ENCODE results near the gene VSIG8.
A peak's percentile ranks its signal among the peaks of the same experiment; 100 is the strongest.

The VSIG8 gene

DNA sequence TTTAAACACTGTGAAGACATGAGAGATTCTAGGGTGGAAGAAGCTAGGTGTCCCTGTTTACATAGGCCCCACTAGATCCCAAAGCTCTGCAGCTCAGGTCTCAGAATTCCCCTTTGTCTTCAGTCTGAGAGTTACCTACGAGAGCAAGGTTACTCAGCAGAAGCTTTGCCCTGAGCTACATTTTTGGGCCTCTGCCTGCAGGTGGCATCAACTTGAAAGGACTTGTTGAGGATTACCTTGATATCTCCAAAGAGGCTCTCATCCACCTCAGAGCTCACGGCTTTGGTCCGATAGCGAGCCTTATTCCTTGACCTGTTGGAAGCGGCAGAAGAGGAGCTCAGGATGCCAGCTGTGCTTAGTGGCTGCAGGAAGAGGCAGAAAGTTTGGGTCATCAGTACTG, 30.5 kb upstream of the VSIG8 start:
- no peak overlapping the region for H3K9ac ChIP-seq (ENCODE audit: insufficient read length, low read depth)
- no peaks in the 10 kb centered on the region for H3K36me3 ChIP-seq (ENCODE audit: insufficient read depth, insufficient read length, low read length)
- no peak for DNase-seq (ENCODE audit: low read depth, low spot score)
- H3K4me3 ChIP-seq (ENCODE audit: insufficient read length, low read depth): no peak overlapping the region
- no peaks in the 10 kb centered on the region for H3K9me3 ChIP-seq (ENCODE audit: insufficient read depth, low read length)
- no peaks in the 10 kb centered on the region for H3K27me3 ChIP-seq (ENCODE audit: insufficient read depth, insufficient read length)
- TF ChIP-seq SUZ12 (IDR thresholded peaks at IDR 0.05; ENCODE audit: extremely low read depth, insufficient read depth, insufficient read length): no peak
- no peak for TF ChIP-seq ZNF274 (IDR thresholded peaks at IDR 0.05; ENCODE audit: low read depth, low read length)
- TF ChIP-seq YY1 (IDR thresholded peaks at IDR 0.05; ENCODE audit: insufficient read depth, insufficient read length): no peak
- no peaks in the 10 kb centered on the region for H3K4me1 ChIP-seq (ENCODE audit: insufficient read depth, insufficient read length)

DNA sequence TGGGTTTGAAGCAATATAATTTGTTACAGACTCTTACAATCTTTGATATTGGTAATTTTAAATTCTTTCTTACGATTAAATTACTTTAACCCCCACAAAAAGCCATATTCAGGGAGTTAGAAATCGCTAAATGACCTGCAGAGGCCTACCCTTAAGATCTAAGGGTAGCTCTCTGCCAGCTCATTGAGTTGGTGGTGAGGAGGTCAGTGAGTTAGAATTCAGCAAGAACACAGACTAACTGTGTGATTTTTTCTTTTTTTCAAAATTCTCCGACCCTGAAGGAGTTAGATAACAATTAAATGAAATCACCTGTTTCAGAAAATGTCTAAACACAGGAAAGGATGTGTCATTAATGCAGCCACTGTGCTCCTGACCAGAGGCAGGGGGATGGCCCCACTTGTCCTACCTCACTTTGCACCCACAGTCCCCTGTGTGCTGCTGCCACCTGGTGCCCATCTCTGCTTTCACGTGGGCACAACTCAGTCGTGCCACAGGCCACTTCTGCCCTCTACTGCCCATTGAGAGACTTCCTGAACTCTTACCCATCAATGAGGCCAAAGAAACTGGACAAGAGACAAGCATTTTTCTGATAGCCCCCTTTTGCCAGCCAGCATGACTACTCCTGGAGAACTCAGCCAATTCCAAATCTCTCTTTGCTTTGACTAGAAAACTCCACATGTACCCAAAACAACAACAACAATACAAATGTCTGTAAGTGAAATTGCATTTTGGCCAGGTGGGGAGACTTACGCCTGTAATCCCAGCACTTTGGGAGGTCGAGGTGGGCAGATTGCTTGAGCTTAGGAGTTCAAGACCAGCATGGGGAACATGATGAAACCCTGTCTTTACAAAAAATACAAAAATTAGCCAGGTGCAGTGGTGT, 29.1 kb upstream of the VSIG8 start:
- Histone ChIP-seq H3K4me3 (ENCODE audit: insufficient read length, low read depth) (no peak overlapping the region), H3K4me1 (ENCODE audit: insufficient read depth, insufficient read length) (no peaks in the 10 kb centered on the region), H3K9ac (ENCODE audit: insufficient read length, low read depth) (no peak overlapping the region), H3K36me3 (ENCODE audit: insufficient read depth, insufficient read length, low read length) (no peaks in the 10 kb centered on the region), H3K27me3 (ENCODE audit: insufficient read depth, insufficient read length) (no peaks in the 10 kb centered on the region), H3K9me3 (ENCODE audit: insufficient read depth, low read length) (no peaks in the 10 kb centered on the region)
- DNase-seq (ENCODE audit: low read depth, low spot score): peak; percentile 88
- TF ChIP-seq YY1 (IDR thresholded peaks at IDR 0.05; ENCODE audit: insufficient read depth, insufficient read length) (no peak), SUZ12 (IDR thresholded peaks at IDR 0.05; ENCODE audit: extremely low read depth, insufficient read depth, insufficient read length) (no peak), ZNF274 (IDR thresholded peaks at IDR 0.05; ENCODE audit: low read depth, low read length) (no peak)

- no peak for DNase-seq (ENCODE audit: low read depth, low spot score)
- no peaks in the 10 kb centered on the region for H3K27me3 ChIP-seq (ENCODE audit: insufficient read depth, insufficient read length)
- no peaks in the 10 kb centered on the region for H3K36me3 ChIP-seq (ENCODE audit: insufficient read depth, insufficient read length, low read length)
- H3K9me3 ChIP-seq (ENCODE audit: insufficient read depth, low read length): no peaks in the 10 kb centered on the region
- TF ChIP-seq YY1 (IDR thresholded peaks at IDR 0.05; ENCODE audit: insufficient read depth, insufficient read length): no peak
- peak; percentile 23; the same call in 1 of the 2 replicates for TF ChIP-seq ZNF274 (IDR thresholded peaks at IDR 0.05; ENCODE audit: low read depth, low read length)
- TF ChIP-seq SUZ12 (IDR thresholded peaks at IDR 0.05; ENCODE audit: extremely low read depth, insufficient read depth, insufficient read length): no peak
- no peaks in the 10 kb centered on the region for H3K4me1 ChIP-seq (ENCODE audit: insufficient read depth, insufficient read length)
- H3K4me3 ChIP-seq (ENCODE audit: insufficient read length, low read depth): no peak overlapping the region
- no peak overlapping the region for H3K9ac ChIP-seq (ENCODE audit: insufficient read length, low read depth)
Measured at GRCh38 chr1:159890390-159890789, 27.9 kb upstream of the VSIG8 start.

DNA sequence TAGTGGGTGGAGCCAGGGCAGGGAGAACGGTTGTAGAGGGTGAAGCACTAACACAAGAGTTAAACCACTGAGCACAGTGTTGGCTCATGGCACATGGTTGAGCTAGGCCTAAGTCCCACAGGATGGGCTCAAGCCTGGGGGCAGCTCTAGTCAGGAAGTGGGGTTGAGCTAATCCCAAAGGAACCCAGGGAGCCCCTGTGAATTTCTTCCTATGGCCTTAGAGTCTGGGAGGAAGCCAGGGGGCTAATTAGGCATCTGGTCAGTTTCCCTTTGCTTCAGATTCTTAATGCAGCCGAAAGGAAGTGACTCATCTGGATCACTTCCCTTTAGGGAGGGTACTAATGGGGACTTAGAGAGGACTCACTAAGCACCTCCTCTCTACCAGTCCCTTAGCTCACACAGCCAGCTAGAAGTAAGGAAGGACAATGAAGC, 27.4 kb upstream of the VSIG8 start:
- Histone ChIP-seq H3K9ac (ENCODE audit: insufficient read length, low read depth) (no peak overlapping the region), H3K36me3 (ENCODE audit: insufficient read depth, insufficient read length, low read length) (no peaks in the 10 kb centered on the region), H3K9me3 (ENCODE audit: insufficient read depth, low read length) (no peaks in the 10 kb centered on the region), H3K27me3 (ENCODE audit: insufficient read depth, insufficient read length) (no peaks in the 10 kb centered on the region), H3K4me3 (ENCODE audit: insufficient read length, low read depth) (no peak overlapping the region), H3K4me1 (ENCODE audit: insufficient read depth, insufficient read length) (no peaks in the 10 kb centered on the region)
- no peak for DNase-seq (ENCODE audit: low read depth, low spot score)
- TF ChIP-seq SUZ12 (IDR thresholded peaks at IDR 0.05; ENCODE audit: extremely low read depth, insufficient read depth, insufficient read length): no peak
- TF ChIP-seq YY1 (IDR thresholded peaks at IDR 0.05; ENCODE audit: insufficient read depth, insufficient read length): no peak
- TF ChIP-seq ZNF274 (IDR thresholded peaks at IDR 0.05; ENCODE audit: low read depth, low read length): no peak

DNA sequence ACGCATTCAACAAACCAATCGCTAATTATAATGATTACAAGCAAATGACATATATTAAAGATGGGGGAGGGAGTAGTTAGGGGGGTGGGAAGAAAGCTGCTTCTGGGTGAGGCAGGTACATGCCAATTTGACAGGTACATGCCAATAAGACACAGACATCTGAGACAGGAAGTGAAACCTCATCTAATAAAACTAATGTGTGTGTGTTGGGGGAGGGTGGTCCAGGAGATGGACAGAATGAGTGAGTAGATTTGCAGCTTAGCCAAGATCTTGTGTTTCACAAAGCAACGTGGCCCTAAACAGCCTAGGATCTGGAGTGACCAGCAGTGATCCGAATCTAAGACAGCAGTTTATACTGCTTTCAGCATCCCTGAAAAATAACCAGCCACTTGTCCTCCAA, 26.7 kb upstream of the VSIG8 start:
- no peak overlapping the region for H3K9ac ChIP-seq (ENCODE audit: insufficient read length, low read depth)
- no peaks in the 10 kb centered on the region for H3K27me3 ChIP-seq (ENCODE audit: insufficient read depth, insufficient read length)
- H3K9me3 ChIP-seq (ENCODE audit: insufficient read depth, low read length): no peaks in the 10 kb centered on the region
- DNase-seq (ENCODE audit: low read depth, low spot score): no peak
- no peak for TF ChIP-seq YY1 (IDR thresholded peaks at IDR 0.05; ENCODE audit: insufficient read depth, insufficient read length)
- TF ChIP-seq ZNF274 (IDR thresholded peaks at IDR 0.05; ENCODE audit: low read depth, low read length): no peak
- no peak for TF ChIP-seq SUZ12 (IDR thresholded peaks at IDR 0.05; ENCODE audit: extremely low read depth, insufficient read depth, insufficient read length)
- no peaks in the 10 kb centered on the region for H3K36me3 ChIP-seq (ENCODE audit: insufficient read depth, insufficient read length, low read length)
- no peaks in the 10 kb centered on the region for H3K4me1 ChIP-seq (ENCODE audit: insufficient read depth, insufficient read length)
- H3K4me3 ChIP-seq (ENCODE audit: insufficient read length, low read depth): no peak overlapping the region

DNA sequence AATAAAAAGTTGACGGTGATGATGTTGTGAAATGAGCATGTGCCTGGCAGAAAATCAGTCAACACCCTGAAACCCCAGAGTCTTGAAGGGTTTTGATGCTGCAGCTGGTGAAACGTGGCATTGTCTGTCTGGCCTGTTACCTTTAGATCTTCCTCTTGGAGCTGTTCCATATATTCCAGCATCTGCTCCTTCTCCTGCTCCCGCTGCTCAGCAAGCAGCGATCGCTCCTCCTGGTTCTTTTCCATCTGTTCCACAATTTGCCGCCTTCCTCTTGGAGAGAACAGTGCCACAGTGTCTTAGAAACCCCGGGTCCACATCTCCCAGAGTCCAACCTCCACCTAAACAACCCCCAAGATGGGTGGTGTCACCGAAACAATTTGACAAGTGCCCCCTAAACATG, 21.8 kb upstream of the VSIG8 start:
- no peak for DNase-seq (ENCODE audit: low read depth, low spot score)
- TF ChIP-seq SUZ12 (IDR thresholded peaks at IDR 0.05; ENCODE audit: extremely low read depth, insufficient read depth, insufficient read length) (no peak), YY1 (IDR thresholded peaks at IDR 0.05; ENCODE audit: insufficient read depth, insufficient read length) (no peak), ZNF274 (IDR thresholded peaks at IDR 0.05; ENCODE audit: low read depth, low read length) (no peak)
- H3K4me3 ChIP-seq (ENCODE audit: insufficient read length, low read depth): no peak overlapping the region
- H3K9me3 ChIP-seq (ENCODE audit: insufficient read depth, low read length): no peaks in the 10 kb centered on the region
- H3K27me3 ChIP-seq (ENCODE audit: insufficient read depth, insufficient read length): no peaks in the 10 kb centered on the region
- H3K9ac ChIP-seq (ENCODE audit: insufficient read length, low read depth): no peak overlapping the region
- peaks cover 3% of the 10 kb centered on the region for H3K4me1 ChIP-seq (ENCODE audit: insufficient read depth, insufficient read length)
- no peaks in the 10 kb centered on the region for H3K36me3 ChIP-seq (ENCODE audit: insufficient read depth, insufficient read length, low read length)

DNA sequence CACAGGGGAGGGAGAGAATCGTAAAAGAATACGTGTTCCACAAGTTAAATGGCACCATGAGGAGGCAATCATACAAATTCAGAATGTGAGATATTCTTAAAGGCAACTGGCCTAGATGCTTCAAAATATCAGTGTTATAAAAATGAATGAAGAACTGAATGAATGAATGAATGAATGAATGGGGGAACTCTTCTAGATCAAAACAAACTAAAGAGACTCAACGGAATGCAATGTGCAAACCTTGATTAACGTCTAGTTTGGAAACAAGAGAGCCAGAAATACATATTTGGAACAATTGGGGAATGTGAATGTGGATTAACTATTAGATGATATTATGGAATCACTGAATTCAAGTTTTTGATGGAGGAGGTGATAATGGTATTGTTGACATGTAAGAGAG, 20.7 kb upstream of the VSIG8 start:
- H3K9ac ChIP-seq (ENCODE audit: insufficient read length, low read depth): no peak overlapping the region
- no peak overlapping the region for H3K4me3 ChIP-seq (ENCODE audit: insufficient read length, low read depth)
- no peaks in the 10 kb centered on the region for H3K36me3 ChIP-seq (ENCODE audit: insufficient read depth, insufficient read length, low read length)
- no peak for DNase-seq (ENCODE audit: low read depth, low spot score)
- peaks cover 3% of the 10 kb centered on the region for H3K4me1 ChIP-seq (ENCODE audit: insufficient read depth, insufficient read length)
- no peaks in the 10 kb centered on the region for H3K9me3 ChIP-seq (ENCODE audit: insufficient read depth, low read length)
- H3K27me3 ChIP-seq (ENCODE audit: insufficient read depth, insufficient read length): no peaks in the 10 kb centered on the region
- TF ChIP-seq SUZ12 (IDR thresholded peaks at IDR 0.05; ENCODE audit: extremely low read depth, insufficient read depth, insufficient read length) (no peak), ZNF274 (IDR thresholded peaks at IDR 0.05; ENCODE audit: low read depth, low read length) (no peak), YY1 (IDR thresholded peaks at IDR 0.05; ENCODE audit: insufficient read depth, insufficient read length) (no peak)
